Activated CD4-positive, alpha-beta T cell treated with anti-CD3 and anti-CD28 coated beads for 4 hours (primary cell): ENCODE results near the gene SWAP70.
"Not testable (repeated sequence)": the region's sequence is repeated elsewhere in the genome, so short reads cannot be mapped to it uniquely, and the experiment has no call there.

Experiments used
- DNase-seq, 2 donors: peaks; one replicate each; pipeline ENCODE4 v3.0.0-alpha.2; 2020

The SWAP70 gene

DNA sequence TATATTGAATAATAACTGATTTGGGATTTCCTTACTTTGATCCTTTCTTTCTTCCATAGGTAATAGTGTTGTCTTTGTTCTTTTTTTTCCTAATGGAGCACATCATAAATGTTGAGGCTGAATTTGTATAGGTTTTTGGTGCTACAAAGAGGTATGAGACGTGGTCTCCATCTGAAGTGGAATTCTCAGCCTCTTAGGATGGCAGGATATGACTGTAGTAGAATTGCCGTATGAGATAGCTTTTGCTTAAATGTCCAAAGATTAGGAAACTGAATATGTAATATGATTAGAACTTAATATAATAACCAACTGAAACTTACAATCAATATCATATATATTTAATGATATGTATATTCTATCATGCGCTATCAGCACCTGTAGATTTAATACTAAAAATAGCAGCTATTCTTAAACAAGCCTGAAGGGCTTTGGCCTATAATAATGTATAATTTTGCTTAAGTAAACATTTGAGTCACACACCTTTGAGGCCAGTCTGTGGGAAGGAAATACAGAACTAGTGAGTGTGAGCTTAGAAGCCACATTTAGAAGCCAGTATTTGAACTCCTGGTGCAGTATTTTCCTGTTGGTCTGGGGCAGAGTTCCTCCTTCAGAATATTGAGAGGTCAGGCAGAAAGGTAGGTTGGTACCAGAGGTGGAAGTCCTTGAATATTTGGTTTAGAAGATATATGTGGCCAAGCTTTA, 62.6 kb downstream of the SWAP70 start:
- DNase-seq, result no peak

DNA sequence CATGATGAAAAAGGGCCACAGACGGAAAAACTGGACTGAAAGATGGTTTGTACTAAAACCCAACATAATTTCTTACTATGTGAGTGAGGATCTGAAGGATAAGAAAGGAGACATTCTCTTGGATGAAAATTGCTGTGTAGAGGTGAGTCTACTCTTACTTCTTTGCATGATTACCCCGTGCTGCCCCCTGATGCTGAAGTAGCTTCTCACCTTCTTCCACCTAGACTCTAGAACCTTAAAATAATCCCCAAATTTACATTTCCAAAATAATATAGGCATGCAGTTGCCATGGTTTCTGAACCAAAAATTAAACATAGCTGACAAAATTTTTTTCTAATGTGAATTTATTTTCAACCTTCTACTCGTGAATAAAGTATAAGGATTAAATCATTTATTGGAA, 64.2 kb downstream of the SWAP70 start:
- DNase-seq, result no peak

DNA sequence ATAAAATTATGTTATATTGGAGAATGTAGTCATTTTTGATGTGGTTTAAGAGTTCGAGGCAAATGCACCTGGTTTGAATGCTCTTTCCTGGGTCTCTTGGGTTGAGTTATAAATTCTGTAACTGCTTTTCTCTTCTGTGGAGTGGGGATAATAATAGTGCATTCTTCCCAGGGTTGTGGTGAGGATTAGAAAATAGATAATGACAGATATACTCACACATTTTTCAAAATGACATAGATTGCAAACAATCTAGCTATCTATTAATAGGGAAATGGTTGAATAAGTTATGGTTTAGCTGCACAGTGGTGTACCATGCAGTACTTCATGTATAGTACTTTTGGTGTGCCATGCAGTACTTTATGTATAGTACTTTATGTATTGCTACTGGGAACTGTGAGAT, 67.4 kb downstream of the SWAP70 start:
- DNase-seq, result no peak

DNA sequence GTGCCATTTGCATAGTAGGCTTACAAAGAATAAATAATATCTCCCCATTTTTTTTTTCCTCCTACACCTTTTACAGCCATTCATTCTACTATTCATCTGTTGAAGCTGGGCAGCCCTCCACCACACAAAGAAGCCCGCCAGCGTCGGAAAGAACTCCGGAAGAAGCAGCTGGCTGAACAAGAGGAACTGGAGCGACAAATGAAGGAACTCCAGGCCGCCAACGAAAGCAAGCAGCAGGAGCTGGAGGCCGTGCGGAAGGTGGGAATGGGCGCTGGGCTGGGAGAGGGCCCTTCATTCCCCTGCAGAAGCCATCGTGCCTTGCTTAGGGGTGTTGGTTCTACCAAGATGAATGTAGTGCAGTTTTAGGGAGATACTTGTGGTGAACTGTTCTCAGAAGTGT, 68.6 kb downstream of the SWAP70 start:
- no peak for DNase-seq

DNA sequence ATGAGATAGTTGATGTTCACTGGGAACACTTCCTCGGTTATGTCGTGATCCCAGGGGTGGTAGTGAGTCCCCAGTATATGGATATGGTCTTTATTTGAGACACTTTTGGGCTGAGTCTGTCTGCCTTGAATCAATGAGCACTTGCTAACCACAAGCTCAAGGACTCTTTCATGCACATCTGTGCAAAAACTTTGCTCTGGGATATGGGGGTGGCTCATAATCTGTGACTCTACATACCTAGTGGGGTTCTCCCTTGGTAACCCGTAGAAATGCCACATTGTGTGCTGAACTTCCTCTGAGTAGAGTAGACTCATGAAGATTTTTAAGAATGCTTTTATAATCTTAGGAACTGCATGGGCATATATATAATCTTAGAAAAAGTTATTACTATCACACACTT, 69.3 kb downstream of the SWAP70 start:
- DNase-seq, result no peak

DNA sequence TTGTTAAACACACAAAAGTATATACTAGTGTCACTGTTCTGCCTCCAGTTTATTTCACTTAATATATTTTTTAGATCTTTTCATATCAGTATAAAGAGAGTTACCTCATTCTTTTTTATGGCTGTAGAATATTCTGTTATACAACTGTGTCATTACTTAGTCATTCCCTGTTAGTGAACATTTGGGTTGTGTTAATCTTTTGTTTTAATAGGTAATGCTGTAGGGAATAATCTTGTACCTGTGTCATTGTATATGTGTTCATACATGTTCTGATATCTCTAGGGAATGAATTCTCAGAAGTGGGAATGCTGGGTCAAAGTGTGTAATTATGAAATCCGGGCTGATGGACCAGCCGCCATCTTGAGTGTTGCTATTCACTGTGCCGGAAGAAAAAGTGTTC, 71.4 kb downstream of the SWAP70 start:
- no peak for DNase-seq

DNA sequence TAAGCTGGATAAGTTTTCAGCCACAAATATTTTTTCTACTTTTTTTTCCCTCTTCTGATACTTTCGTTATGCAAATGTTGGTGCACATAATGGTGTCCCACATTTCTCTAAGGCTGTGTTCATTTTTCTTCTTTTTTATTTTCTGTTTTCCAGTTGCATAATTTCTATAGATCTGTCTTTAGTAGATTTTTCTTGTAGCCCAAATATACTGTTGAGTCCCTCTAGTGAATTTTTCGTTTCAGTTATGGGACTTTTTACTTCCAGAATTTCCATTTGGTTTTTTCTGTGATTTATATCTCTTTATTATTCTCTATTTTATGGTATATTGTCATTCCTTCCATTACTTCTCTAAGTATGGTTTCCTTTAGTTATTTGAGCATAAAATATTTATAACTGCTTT, 72.0 kb downstream of the SWAP70 start:
- no peak for DNase-seq

DNA sequence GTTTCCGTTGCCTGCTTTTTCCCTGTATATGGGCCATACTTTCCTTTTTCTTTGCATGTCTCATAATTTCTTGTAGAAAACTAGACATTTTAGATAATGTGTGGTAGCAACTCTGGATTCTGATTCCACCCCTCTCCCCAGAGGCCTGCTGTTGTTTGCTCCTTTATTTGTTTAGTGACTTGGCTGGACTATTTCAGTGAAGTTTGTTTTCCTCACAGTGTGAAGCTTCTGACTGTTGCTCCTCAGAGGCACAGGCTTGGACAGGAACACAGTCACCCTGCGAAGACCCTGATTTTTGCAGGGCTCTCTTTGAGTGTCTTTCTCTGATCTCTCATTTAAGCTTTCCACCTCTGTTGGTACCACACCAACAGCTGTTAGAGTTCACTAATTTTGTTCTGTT, 72.5 kb downstream of the SWAP70 start:
- DNase-seq, result no peak

DNA sequence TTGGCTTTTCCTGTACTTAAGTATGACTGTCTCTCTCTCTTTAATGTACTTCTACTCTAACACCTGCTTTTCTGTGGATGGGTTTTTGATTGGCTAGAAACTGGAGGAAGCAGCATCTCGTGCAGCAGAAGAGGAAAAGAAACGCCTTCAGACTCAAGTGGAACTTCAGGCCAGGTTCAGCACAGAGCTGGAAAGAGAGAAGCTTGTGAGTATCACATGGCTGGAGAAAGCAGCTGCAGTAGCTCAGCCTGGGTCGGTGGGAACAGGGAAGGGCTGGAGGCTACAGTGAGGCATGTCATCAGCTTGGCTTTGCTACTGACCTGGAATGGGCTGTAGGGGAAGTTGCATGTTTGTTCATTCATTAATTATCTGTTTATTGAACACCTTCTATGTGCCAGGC, 74.2 kb downstream of the SWAP70 start:
- DNase-seq, result no peak

DNA sequence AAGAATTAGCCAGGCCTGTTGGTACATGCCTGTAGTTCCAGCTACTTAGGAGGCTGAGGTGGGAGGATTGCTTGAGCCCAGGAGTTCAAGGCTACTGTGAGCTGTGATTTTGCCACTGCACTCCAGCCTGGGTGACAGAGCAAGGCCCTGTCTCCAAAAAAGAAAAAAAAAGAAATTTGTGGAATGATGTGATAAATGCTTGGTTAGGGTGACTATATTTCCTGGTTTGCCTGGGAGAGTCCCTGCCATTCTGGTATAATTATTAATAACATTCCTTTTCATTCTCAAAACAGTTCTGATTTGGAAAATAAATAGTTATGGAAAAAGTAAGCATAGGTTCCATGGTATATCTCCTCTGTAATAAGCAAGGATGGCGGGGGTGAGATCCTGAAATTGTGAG, 74.8 kb downstream of the SWAP70 start:
- no peak for DNase-seq

DNA sequence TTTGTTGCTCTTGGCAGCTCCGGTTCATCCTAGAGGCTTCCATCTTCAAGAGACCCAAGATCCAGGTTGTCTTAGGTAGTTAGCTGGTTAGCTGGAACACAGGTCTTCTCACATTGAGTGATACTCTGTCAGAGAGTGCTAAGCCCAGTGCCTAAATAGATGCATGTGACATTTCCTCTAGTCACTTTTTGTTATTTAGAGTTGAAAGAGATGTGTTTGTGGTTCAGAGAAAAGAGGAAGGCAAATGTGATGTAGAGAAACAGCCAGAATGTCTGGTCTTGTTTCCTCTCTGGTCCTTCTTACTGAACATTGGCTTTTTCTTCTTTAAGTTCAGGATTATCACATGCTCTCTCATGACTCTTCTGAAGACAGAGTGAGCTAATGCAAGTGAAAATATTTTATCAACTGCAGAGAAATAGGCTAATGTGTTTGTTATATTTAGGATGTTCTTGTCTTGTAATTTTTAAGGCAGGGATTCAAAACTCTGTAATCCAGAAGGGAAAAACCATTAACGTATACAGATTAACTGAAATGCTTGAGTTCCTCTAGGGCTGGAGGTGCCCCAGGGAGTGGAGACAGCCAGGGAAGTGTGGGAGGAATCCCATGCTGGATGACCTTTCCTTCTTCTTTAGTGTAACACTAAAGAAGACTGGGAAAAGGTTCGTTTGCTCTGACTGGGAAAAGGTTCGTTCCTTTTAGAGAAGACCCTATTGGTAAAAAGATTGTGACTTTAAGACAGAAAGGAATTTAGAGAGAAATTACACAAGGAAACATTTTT, 75.4 kb downstream of the SWAP70 start:
- no peak for DNase-seq

DNA sequence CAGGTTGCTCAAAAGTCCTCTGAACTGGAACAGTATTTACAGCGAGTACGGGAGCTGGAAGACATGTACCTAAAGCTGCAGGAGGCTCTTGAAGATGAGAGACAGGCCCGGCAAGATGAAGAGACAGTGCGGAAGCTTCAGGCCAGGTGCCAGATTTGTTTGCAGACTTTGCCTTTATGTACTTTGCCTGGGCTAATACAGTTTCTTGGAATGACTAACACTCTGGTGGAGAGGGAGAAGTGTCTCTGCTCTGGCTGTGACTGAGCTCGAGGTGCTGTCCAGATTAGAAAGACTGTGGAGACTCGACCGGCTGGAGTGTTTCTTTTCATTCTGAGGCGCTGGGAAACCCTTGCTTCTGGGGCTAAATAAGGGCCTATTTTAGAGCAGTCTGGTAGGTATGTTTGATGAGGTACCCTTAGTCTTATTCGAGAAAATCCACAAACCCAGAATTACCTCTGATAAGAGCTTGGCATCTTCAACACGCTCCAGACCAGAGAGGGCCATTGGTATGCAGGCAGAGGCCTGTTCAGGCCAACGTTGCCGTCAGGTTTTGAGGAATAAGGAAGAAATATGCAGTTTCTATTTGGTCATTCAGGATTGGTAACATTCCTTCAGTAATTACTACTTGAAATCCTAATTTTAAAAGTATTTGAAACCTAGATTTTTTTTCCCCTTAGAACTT, 76.5 kb downstream of the SWAP70 start:
- DNase-seq, result no peak

DNA sequence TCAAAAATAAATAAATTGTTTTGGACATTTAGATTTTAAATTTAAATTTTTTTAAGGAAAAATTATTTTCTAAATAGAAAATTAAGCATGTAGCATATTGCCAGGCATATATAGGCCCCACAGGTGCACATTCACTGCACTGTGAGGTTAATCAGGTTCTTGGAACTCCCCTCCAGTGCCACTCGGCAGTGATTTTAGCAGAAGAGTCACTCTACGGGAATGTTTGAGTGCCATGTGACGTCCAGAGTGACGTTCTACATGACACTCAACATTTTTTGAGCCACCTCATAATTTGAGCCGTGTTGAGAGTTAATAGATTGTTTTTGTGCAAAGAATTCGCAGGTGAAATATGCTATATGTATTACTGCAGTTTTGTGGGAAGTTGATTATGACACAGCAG, 77.4 kb downstream of the SWAP70 start:
- no peak for DNase-seq

DNA sequence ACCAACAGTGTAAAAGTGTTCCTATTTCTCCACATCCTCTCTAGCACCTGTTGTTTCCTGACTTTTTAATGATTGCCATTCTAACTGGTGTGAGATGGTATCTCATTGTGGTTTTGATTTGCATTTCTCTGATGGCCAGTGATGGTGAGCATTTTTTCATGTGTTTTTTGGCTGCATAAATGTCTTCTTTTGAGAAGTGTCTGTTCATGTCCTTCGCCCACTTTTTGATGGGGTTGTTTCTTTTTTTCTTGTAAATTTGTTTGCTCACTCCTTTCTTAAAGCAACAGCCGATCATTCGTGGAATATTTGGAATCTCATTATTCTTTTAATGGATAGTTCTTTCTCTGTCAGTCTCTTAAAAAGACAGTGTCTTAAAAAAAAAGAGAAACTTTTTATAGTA, 79.6 kb downstream of the SWAP70 start:
- DNase-seq, result not testable (repeated sequence)

DNA sequence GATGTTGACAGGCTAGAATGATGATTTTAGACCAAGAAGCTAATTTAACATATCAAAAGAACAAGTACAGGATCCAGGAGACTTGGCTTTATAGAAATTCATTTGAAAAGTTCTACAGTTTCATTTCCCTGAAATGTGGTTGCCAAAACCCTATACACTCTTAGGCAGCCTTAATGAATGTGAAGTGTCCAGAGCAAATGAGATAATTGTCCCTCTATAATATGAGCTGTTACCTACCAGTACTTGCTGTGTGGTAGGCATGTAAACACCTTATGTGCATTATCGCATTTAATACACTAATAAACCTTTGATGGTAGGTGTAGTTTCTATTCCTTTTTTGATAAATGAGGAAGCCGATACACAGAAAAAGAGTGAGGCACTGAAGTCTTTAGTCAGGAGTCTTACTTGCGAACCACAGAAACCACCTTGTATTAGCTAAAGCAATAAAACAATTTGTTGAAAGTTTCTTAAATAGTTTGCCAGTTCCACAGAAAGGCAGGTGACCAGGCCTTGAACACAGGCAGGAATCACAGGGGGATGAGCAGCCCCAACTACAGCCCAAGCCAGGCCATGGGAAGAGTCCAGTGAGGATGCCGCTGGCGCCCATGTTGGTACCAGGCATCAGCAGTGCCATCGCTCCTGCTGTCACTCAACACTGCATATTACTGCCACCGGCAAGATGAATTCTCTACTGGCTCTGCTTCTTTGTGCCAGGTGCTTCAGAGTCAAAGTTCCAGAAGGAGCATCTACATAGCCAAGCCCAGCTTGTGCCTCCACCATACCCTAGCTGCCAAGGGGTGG, 81.7 kb downstream of the SWAP70 start:
- no peak for DNase-seq

DNA sequence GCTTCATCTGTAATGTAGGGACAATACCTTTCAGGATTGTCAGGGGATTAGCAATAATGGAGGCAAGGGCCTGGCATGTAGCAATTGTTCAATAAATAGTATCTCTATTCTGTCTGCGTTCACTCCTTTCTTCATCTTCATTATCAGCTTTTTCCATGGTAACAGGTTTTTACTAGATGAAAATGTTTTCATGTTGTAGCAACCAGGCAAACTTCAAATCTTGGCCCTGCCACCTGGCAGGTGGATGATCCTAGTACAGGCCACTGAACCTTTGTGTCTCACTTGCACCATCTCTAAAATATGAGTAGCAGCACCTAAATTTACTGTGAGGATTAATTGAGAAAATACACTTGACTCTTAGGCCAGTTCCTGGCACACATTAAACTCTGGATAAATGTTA, 83.4 kb downstream of the SWAP70 start:
- no peak for DNase-seq

DNA sequence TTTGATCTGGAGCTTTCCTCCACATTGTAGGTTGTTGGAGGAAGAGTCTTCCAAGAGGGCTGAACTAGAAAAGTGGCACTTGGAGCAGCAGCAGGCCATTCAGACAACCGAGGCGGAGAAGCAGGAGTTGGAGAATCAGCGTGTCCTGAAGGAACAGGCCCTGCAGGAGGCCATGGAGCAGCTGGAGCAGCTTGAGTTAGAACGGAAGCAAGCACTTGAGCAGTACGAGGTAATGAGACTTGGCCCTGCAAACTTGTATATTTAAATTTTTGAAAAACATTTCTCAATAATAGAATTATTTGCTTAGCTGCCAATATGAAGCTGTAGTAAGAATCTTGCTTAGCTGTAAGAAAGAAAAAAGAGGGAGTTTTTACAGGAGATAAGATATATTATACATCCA, 84.0 kb downstream of the SWAP70 start:
- no peak for DNase-seq

DNA sequence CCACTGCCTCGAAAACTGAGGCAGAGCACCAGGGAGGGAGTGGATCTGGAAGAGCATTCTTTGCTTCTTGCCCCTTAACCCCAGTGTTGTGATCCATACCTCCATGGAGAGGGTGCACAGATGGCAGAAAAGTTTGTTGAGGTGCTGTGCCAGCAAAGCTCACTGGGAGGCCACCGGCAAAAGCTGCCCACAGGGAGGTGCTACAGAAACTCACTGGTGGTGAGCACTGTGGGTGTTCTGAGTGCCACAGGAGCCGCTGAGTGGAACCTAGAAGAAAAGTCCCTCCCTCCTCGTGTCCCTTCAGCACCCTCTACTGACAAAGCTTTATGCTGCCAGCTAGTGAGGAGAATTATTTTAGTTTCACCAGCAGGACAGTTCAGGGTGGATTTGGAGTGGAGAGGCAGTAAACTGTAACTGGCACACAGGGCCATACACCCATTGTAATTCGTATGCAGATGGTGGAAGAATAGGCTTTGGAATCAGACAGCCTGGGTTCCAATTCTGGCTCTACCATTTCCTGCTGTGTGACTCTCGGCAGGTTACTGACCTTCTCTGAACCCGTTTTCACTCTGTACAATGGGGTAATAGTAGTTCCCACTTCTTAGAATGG, 84.6 kb downstream of the SWAP70 start:
- DNase-seq, result peak; percentile 48

DNA sequence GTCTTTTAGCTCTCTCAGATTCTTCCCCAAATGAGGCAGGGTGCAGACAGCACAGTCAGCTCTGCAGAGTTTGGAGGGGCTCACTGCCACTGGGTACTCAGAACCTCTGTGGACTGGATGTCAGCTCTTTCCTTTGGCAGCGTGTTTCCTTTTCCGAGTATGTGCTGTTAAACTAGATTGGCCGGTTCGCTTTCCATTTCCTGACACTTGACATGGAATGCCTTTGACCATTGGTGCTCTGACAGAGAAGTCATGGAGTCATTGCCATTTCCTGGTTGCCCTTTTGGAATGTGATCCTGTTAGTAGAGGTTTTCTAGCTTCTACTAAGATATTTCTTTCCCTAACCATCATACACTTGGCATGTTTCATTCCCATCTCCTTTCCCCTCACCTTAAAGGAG, 86.7 kb downstream of the SWAP70 start:
- no peak for DNase-seq

DNA sequence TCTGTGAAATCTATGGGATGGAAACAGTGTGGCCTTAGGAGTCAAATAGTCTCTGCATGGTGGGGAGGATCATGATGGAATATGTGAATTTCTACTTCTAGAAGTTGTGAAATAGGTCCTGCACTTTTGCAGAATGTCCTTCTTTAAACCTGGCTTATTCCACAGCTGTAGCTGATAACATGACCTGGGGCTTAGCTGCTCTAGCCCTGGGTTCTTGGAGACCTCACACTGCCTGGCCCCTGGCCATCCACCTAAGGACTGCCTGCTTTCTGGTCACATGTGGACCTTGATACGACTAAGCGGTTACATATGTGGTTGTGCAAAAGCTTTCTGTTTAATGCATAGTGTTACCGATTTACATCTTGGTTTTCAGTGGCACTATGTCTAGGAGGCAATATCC, 88.2 kb downstream of the SWAP70 start:
- no peak for DNase-seq

DNA sequence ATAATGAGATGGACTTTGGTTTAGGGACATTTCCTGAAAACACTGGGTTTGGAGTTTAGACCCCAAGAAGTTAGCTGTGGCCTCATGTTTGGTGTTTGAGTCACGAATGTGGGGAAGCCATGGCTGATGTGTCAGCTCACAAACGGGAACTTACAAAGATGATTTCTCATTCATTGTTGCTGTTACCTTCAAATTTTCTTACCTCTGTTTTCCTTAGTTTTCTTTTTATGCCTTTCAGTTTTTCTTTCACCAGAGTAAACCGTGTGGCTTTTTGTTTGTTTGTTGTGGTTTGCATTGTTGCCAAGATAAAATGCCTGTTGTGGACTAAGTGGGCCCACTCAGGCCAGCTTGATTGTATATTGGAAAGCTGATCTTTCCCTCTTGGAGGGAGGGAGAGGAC, 89.1 kb downstream of the SWAP70 start:
- no peak for DNase-seq

DNA sequence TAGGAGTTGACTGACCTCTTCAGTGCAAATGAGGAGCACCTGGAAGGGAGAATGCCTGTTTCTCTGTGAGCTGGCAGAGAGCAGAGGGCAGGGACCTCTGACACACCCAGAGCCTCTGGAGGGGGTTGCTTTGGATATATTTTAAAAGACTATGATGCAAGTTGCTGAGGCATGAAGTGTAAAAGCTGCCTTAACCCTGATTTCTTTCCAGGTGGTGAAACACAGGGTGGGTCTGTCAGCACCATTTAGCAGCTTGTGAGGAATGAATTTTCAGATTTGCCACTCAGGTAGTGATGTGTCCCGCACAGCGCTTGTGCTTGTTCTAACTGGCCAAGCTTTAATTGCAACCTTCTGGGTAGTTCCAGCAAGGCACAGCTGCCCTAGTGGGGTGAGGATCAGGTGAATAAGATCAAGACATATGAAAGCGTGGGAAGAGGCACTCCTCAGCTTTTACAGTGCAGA, 90.2 kb downstream of the SWAP70 start:
- DNase-seq, result no peak
